ENCODE measurements around the gene CENPS. TPM values are rescaled to one million over a fixed set of nuclear protein-coding genes. Genes with fewer than 3 reads are reported as not detected.

The CENPS gene
- total RNA-seq (7.2 and 10.9 TPM in 2 replicates), polyA plus RNA-seq (2.9 and 3.1 TPM in 2 replicates), polyA minus RNA-seq (0.60 and 4.9 TPM in 2 replicates)
- 5.6 TPM for total RNA-seq (2013)

DNA sequence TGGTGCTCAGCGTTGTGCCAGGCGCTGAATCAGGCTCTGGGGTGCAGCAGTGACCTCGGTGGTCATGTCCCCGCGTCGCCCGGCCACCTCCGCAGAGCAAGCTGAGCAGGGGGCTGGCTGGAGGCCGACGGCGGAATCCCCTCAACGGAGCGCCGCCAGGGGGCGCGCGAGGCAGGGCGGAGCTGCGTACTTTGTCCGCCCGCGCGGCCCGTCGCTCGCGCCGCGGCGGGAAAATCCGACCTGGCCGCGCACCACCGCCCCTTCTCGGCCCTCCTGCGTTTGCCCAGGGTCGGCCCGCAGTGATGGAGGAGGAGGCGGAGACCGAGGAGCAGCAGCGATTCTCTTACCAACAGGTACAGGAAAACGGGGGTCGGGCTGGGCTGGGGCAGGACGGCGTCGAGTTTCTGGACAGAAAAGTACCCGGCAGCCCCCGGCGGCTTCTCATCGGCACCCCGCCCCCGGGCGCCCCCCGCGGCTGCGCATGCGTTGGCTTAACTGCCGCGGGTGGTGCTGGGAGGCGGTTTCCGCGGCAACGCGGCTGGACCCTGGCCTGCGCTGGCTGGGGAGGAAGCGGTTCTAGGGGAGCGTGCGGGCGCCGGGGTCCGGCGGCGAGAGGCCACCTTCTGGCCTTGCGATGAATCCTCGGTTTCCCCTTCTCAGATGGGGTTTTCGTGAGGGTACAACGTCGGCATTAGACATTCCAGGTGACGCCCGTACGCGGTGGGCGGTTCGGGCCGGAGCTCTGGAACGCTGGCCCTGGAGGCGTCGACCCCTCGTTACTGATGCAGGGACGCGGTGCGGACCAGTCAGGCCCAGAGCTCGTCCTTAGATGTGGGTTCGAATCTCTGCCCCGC lies at the start of gene CENPS:
Gene CENPS (plus strand): TSS at position 218 of the 854 bp plus-strand sequence. CDS start 85 bp downstream, at position 303.
- peak within 1 kb of the TSS; percentile 95 for H2AFZ ChIP-seq (ENCODE audit: insufficient read depth, low read depth, low read length, poor library complexity, severe bottlenecking)
- ATAC-seq (ENCODE audit: low read depth), result peak; percentile 84
- TF ChIP-seq, protein P1, sequence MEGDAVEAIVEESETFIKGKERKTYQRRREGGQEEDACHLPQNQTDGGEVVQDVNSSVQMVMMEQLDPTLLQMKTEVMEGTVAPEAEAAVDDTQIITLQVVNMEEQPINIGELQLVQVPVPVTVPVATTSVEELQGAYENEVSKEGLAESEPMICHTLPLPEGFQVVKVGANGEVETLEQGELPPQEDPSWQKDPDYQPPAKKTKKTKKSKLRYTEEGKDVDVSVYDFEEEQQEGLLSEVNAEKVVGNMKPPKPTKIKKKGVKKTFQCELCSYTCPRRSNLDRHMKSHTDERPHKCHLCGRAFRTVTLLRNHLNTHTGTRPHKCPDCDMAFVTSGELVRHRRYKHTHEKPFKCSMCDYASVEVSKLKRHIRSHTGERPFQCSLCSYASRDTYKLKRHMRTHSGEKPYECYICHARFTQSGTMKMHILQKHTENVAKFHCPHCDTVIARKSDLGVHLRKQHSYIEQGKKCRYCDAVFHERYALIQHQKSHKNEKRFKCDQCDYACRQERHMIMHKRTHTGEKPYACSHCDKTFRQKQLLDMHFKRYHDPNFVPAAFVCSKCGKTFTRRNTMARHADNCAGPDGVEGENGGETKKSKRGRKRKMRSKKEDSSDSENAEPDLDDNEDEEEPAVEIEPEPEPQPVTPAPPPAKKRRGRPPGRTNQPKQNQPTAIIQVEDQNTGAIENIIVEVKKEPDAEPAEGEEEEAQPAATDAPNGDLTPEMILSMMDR (IDR thresholded peaks at IDR 0.05), result peak; percentile 97
- TF ChIP-seq EZH2 (IDR thresholded peaks at IDR 0.05; ENCODE audit: borderline replicate concordance, insufficient read depth, low read depth, low read length, poor library complexity, severe bottlenecking), result no peak
- no peaks in the 10 kb centered on the region for H4K20me1 ChIP-seq (ENCODE audit: control insufficient read depth, insufficient read depth, low read length, poor library complexity, severe bottlenecking)
- H3K27ac ChIP-seq (ENCODE audit: low read length in 2 of 2), result peak within 1 kb of the TSS; percentile 82 to 95
- intact Hi-C loops (cut with micrococcal nuclease), result loop anchor here (1.0 kb wide), 3 partner anchors 32 to 520 kb away; partner anchors contain the start of genes CTNNBIP1 and DFFA
- ChIA-PET POLR2A (interaction anchor here (0.7 to 2.2 kb wide), 5 partner anchors 11 to 397 kb away, joined by 3 to 7 read pairs (median 3); partner anchors contain the start of genes DFFA, KIF1B, PEX14 and UBE4B), CTCF (interaction anchor here (0.7 to 3.3 kb wide), 23 partner anchors 9 to 946 kb away, joined by 3 to 51 read pairs (median 4); partner anchors contain the start of genes DFFA, KIF1B, PGD and UBE4B)
- peak within 1 kb of the TSS; percentile 99 for H3K4me2 ChIP-seq (replicated peaks; ENCODE audit: low read depth, low read length, poor library complexity, severe bottlenecking)
- H3K4me3 Mint-ChIP-seq, result peak within 1 kb of the TSS; percentile 96
- peak within 1 kb of the TSS; percentile 42 to 98 (median 89) for H3K4me3 ChIP-seq (ENCODE audit: control extremely low read depth in 1 of 5, extremely low read depth in 1 of 5, insufficient read depth in 1 of 5, low read depth in 2 of 5, low read length in 4 of 5)
- no peaks in the 10 kb centered on the region for H3K36me3 ChIP-seq (replicated peaks in 1 of 2; ENCODE audit: control extremely low read depth in 1 of 2, control insufficient read depth in 1 of 2, extremely low read depth in 1 of 2, insufficient read depth in 2 of 2, low read length in 1 of 2)
- under 1% methylated on average over 95 of the region's 95 CpGs for WGBS (ENCODE audit: insufficient coverage)
- H3K27me3 ChIP-seq (replicated peaks in 1 of 4; ENCODE audit: control extremely low read depth in 1 of 4, control insufficient read depth in 3 of 4, insufficient read depth in 4 of 4, low read length in 3 of 4), result no peaks in the 10 kb centered on the region
- peaks cover 0 to 3% (median 0%) of the 10 kb centered on the region in 3 donors for H3K9me3 ChIP-seq (ENCODE audit: control extremely low read depth in 1 of 3, control insufficient read depth in 2 of 3, insufficient read depth in 1 of 3, low read length in 2 of 3)
- peaks cover 30% of the 10 kb centered on the region for H3K4me1 Mint-ChIP-seq
- H3K9me3 Mint-ChIP-seq (ENCODE audit: insufficient read depth), result no peaks in the 10 kb centered on the region
- H3K27ac Mint-ChIP-seq, result peak within 1 kb of the TSS; percentile 99
- peak within 1 kb of the TSS; percentile 97 for H3K9ac ChIP-seq (ENCODE audit: low read length)
- peak; percentile 96 for DNase-seq
- peaks cover 10% of the 10 kb centered on the region for H3K79me2 ChIP-seq (ENCODE audit: control insufficient read depth, insufficient read depth, low read length)
- no peaks in the 10 kb centered on the region for H3K27me3 Mint-ChIP-seq
- peaks cover 11 to 30% of the 10 kb centered on the region in 2 donors for H3K4me1 ChIP-seq (ENCODE audit: control insufficient read depth in 2 of 2, insufficient read depth in 2 of 2, low read length in 2 of 2)

Data from B cell (primary cell).